ENCODE measurements around the gene CNN2.

CNN2 gene

DNA sequence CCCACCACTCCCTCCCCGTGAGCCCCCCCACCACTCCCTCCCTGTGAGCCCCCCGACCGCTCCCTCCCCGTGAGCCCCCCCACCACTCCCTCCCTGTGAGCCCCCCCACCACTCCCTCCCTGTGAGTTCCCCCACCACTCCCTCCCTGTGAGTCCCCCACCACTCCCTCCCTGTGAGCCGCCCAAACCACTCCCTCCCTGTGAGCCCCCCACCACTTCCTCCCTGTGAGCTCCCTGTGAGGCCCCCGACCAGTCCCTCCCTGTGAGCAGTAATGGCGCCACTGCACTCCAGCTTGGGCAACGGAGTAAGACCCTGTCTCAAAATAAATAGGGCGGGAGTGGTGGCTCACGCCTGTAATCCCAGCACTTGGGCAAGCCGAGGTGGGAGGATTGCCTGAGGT lies 23.4 kb downstream of the CNN2 start:
- Histone ChIP-seq H3K27me3 (ENCODE audit: insufficient read depth, poor library complexity, severe bottlenecking) (no peaks in the 10 kb centered on the region), H3K4me3 (replicated peaks; ENCODE audit: insufficient read depth, low read length) (no peak overlapping the region), H3K27ac (replicated peaks) (no peak overlapping the region)
- DNase-seq (ENCODE audit: low read depth in 1 of 2, low spot score in 1 of 2), result no peak
- TF ChIP-seq, protein P1, sequence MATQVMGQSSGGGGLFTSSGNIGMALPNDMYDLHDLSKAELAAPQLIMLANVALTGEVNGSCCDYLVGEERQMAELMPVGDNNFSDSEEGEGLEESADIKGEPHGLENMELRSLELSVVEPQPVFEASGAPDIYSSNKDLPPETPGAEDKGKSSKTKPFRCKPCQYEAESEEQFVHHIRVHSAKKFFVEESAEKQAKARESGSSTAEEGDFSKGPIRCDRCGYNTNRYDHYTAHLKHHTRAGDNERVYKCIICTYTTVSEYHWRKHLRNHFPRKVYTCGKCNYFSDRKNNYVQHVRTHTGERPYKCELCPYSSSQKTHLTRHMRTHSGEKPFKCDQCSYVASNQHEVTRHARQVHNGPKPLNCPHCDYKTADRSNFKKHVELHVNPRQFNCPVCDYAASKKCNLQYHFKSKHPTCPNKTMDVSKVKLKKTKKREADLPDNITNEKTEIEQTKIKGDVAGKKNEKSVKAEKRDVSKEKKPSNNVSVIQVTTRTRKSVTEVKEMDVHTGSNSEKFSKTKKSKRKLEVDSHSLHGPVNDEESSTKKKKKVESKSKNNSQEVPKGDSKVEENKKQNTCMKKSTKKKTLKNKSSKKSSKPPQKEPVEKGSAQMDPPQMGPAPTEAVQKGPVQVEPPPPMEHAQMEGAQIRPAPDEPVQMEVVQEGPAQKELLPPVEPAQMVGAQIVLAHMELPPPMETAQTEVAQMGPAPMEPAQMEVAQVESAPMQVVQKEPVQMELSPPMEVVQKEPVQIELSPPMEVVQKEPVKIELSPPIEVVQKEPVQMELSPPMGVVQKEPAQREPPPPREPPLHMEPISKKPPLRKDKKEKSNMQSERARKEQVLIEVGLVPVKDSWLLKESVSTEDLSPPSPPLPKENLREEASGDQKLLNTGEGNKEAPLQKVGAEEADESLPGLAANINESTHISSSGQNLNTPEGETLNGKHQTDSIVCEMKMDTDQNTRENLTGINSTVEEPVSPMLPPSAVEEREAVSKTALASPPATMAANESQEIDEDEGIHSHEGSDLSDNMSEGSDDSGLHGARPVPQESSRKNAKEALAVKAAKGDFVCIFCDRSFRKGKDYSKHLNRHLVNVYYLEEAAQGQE (IDR thresholded peaks at IDR 0.05; ENCODE audit: insufficient replicate concordance, low read depth), result no peak
- no peak for TF ChIP-seq GABPA (IDR thresholded peaks at IDR 0.05; ENCODE audit: low read depth)
- TF ChIP-seq, protein P2, sequence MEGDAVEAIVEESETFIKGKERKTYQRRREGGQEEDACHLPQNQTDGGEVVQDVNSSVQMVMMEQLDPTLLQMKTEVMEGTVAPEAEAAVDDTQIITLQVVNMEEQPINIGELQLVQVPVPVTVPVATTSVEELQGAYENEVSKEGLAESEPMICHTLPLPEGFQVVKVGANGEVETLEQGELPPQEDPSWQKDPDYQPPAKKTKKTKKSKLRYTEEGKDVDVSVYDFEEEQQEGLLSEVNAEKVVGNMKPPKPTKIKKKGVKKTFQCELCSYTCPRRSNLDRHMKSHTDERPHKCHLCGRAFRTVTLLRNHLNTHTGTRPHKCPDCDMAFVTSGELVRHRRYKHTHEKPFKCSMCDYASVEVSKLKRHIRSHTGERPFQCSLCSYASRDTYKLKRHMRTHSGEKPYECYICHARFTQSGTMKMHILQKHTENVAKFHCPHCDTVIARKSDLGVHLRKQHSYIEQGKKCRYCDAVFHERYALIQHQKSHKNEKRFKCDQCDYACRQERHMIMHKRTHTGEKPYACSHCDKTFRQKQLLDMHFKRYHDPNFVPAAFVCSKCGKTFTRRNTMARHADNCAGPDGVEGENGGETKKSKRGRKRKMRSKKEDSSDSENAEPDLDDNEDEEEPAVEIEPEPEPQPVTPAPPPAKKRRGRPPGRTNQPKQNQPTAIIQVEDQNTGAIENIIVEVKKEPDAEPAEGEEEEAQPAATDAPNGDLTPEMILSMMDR (IDR thresholded peaks at IDR 0.05; ENCODE audit: insufficient read depth, low read length), result no peak
- no peak for TF ChIP-seq SPI1 (IDR thresholded peaks at IDR 0.05; ENCODE audit: borderline replicate concordance, low read depth)
- no peak for TF ChIP-seq POLR2AphosphoS5 (IDR thresholded peaks at IDR 0.05; ENCODE audit: low read depth)

DNA sequence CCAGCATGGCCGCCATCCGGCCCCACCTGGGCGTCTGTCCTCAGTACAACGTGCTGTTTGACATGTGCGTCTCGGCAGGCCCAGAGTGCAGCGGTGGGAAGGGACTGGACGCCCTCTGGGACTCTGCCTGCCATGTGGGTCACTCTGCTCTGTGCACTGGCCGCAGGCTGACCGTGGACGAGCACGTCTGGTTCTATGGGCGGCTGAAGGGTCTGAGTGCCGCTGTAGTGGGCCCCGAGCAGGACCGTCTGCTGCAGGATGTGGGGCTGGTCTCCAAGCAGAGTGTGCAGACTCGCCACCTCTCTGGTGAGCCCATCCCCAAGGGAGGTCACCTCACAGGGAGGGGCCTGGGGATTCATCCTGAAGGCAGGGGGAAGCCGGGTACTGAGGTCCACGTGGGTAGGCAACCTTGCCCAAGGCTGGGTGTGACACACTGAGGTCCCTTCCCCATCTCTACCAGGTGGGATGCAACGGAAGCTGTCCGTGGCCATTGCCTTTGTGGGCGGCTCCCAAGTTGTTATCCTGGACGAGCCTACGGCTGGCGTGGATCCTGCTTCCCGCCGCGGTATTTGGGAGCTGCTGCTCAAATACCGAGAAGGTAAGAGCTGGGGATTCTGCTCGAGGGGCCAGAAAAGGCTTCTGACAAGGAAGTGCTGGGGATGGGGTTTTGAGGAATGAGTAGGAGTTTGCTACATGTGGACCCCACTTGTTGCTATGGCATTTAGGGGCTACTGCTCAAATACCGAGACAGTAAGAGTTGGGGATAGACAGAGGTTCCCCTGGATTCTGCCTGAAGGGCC lies 24.8 kb downstream of the CNN2 start:
- H3K27me3 ChIP-seq (ENCODE audit: insufficient read depth, poor library complexity, severe bottlenecking), result no peaks in the 10 kb centered on the region
- no peak overlapping the region for H3K27ac ChIP-seq (replicated peaks)
- no peak overlapping the region for H3K4me3 ChIP-seq (replicated peaks; ENCODE audit: insufficient read depth, low read length)
- DNase-seq (ENCODE audit: low read depth in 1 of 2, low spot score in 1 of 2), result no peak
- no peak for TF ChIP-seq SPI1 (IDR thresholded peaks at IDR 0.05; ENCODE audit: borderline replicate concordance, low read depth)
- TF ChIP-seq POLR2AphosphoS5 (IDR thresholded peaks at IDR 0.05; ENCODE audit: low read depth), result no peak
- no peak for TF ChIP-seq GABPA (IDR thresholded peaks at IDR 0.05; ENCODE audit: low read depth)
- TF ChIP-seq, protein P1 (IDR thresholded peaks at IDR 0.05; ENCODE audit: insufficient replicate concordance, low read depth), result no peak
- TF ChIP-seq, protein P2 (IDR thresholded peaks at IDR 0.05; ENCODE audit: insufficient read depth, low read length), result no peak

DNA sequence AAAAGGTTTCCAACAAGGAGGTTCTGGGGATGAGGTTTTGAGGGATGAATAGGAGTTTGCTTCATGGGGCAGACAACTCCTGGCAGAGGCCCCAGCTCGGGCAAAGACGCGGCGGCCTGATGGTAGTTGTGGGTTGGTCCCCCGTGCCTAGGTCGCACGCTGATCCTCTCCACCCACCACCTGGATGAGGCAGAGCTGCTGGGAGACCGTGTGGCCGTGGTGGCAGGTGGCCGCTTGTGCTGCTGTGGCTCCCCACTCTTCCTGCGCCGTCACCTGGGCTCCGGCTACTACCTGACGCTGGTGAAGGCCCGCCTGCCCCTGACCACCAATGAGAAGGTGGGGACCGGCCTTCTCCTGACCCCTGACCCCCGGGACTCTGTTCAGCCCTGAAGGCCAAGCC lies 25.4 kb downstream of the CNN2 start:
- DNase-seq (ENCODE audit: low read depth in 1 of 2, low spot score in 1 of 2), result no peak
- TF ChIP-seq SPI1 (IDR thresholded peaks at IDR 0.05; ENCODE audit: borderline replicate concordance, low read depth), result no peak
- TF ChIP-seq, protein P2 (IDR thresholded peaks at IDR 0.05; ENCODE audit: insufficient read depth, low read length), result no peak
- no peak for TF ChIP-seq POLR2AphosphoS5 (IDR thresholded peaks at IDR 0.05; ENCODE audit: low read depth)
- TF ChIP-seq, protein P1 (IDR thresholded peaks at IDR 0.05; ENCODE audit: insufficient replicate concordance, low read depth), result no peak
- no peak for TF ChIP-seq GABPA (IDR thresholded peaks at IDR 0.05; ENCODE audit: low read depth)
- H3K27ac ChIP-seq (replicated peaks), result no peak overlapping the region
- H3K4me3 ChIP-seq (replicated peaks; ENCODE audit: insufficient read depth, low read length), result no peak overlapping the region
- no peaks in the 10 kb centered on the region for H3K27me3 ChIP-seq (ENCODE audit: insufficient read depth, poor library complexity, severe bottlenecking)

Measured in HL-60 (cell line).